Measurements from ENCODE around the gene CDH13.

Gene CDH13

GRCh38 chr16:83627996-83628395, 1001.2 kb downstream of the CDH13 start:
- no peak for TF ChIP-seq ZFX (IDR thresholded peaks at IDR 0.05)
- no peak for TF ChIP-seq CTCF (conservative IDR thresholded peaks at IDR 0.05)
- no peak overlapping the region for H3K27ac ChIP-seq

GRCh38 chr16:83629426-83629825, 1002.7 kb downstream of the CDH13 start:
- no peak overlapping the region for H3K27ac ChIP-seq
- no peak for TF ChIP-seq ZFX (IDR thresholded peaks at IDR 0.05)
- no peak for TF ChIP-seq CTCF (conservative IDR thresholded peaks at IDR 0.05)

GRCh38 chr16:83629836-83630235, 1003.1 kb downstream of the CDH13 start:
- H3K27ac ChIP-seq = no peak overlapping the region
- TF ChIP-seq CTCF (conservative IDR thresholded peaks at IDR 0.05) (no peak), ZFX (IDR thresholded peaks at IDR 0.05) (no peak)

GRCh38 chr16:83630979-83631378, 1004.2 kb downstream of the CDH13 start:
- no peak for TF ChIP-seq CTCF (conservative IDR thresholded peaks at IDR 0.05)

GRCh38 chr16:83633286-83633685, 1006.5 kb downstream of the CDH13 start:
- TF ChIP-seq CTCF (conservative IDR thresholded peaks at IDR 0.05) (no peak), ZFX (IDR thresholded peaks at IDR 0.05) (no peak)
- H3K27ac ChIP-seq = no peak overlapping the region

More at GRCh38 chr16:83630979-83631378, 1004.2 kb downstream of the CDH13 start:
- H3K27ac ChIP-seq = no peak overlapping the region

GRCh38 chr16:83648347-83648746, 1021.6 kb downstream of the CDH13 start:
- no peak overlapping the region for H3K27ac ChIP-seq
- TF ChIP-seq ZFX (IDR thresholded peaks at IDR 0.05) = no peak
- TF ChIP-seq CTCF (conservative IDR thresholded peaks at IDR 0.05) = no peak

- no peak overlapping the region for H3K27ac ChIP-seq
- TF ChIP-seq CTCF (conservative IDR thresholded peaks at IDR 0.05) = no peak
- no peak for TF ChIP-seq ZFX (IDR thresholded peaks at IDR 0.05)
These were observed 1025.1 kb downstream of the CDH13 start for GRCh38 chr16:83651871-83652270.
